ENCODE results near the gene FGGY.

- TF ChIP-seq CTCF (IDR thresholded peaks at IDR 0.05) (no peak), POLR2AphosphoS5 (IDR thresholded peaks at IDR 0.05) (no peak), POLR2A (IDR thresholded peaks at IDR 0.05; ENCODE audit: low read depth) (no peak)
These were observed 246.3 kb downstream of the FGGY start for GRCh38 chr1:59543211-59543668.

All from esophagus muscularis mucosa (tissue), 3 donors.